OCI-LY1 (cell line): ENCODE measurements around the gene POLQ.
"Not testable (repeated sequence)": the region's sequence is repeated elsewhere in the genome, so short reads cannot be mapped to it uniquely, and the experiment has no call there.

ENCODE experiments used
- H2AFZ ChIP-seq: fragments of 200-600 bp; sonication (generic), shearing (Covaris generic); 2 replicates; pipeline ENCODE4 v1.6.0; 2014; ENCODE audit warnings: antibody characterized with exemption, mild to moderate bottlenecking, low read length
- H3F3A ChIP-seq: fragments of 200-600 bp; sonication (generic), shearing (Covaris generic); 2 replicates; pipeline ENCODE4 v1.6.0; 2014; ENCODE audit warnings: mild to moderate bottlenecking, antibody characterized with exemption, low read length, moderate library complexity; ENCODE audit not compliant: insufficient read depth
- H3K27ac ChIP-seq: fragments of 200-600 bp; sonication (generic); 2 replicates; pipeline ENCODE4 v1.5.1; 2014; ENCODE audit warnings: low read length, mixed run types, mild to moderate bottlenecking, low read depth; ENCODE audit not compliant: poor library complexity, severe bottlenecking
- H3K27me3 ChIP-seq: fragments of 200-600 bp; sonication (generic); 2 replicates; pipeline ENCODE4 v1.6.0; 2014; ENCODE audit warnings: antibody characterized with exemption, mild to moderate bottlenecking, low read length, moderate library complexity; ENCODE audit not compliant: insufficient read depth
- H3K36me3 ChIP-seq: fragments of 200-600 bp; sonication (generic); 2 replicates; pipeline ENCODE4 v1.6.1; 2014; ENCODE audit warnings: mild to moderate bottlenecking, antibody characterized with exemption, low read length, moderate library complexity, mixed read lengths; ENCODE audit not compliant: insufficient read depth
- H3K4me1 ChIP-seq: fragments of 200-600 bp; sonication (generic); 2 replicates; pipeline ENCODE4 v1.5.1; 2014; ENCODE audit warnings: mild to moderate bottlenecking, low read length, moderate library complexity; ENCODE audit not compliant: insufficient read depth, severe bottlenecking
- H3K4me2 ChIP-seq: fragments of 200-600 bp; sonication (generic), shearing (Covaris generic); 2 replicates; pipeline ENCODE4 v1.6.1; 2014; ENCODE audit warnings: low read length
- H3K4me3 ChIP-seq: fragments of 200-600 bp; sonication (generic); 2 replicates; pipeline ENCODE4 v1.5.1; 2014; ENCODE audit warnings: low read length, low read depth, mild to moderate bottlenecking, mixed read lengths; ENCODE audit not compliant: poor library complexity, severe bottlenecking
- H3K79me2 ChIP-seq: fragments of 200-600 bp; shearing (Covaris generic); 2 replicates; pipeline ENCODE4 v1.6.1; 2016; ENCODE audit warnings: mixed run types, low read length, mixed read lengths; ENCODE audit not compliant: insufficient read depth
- H3K9ac ChIP-seq: fragments of 200-600 bp; sonication (generic), shearing (Covaris generic); 2 replicates; pipeline ENCODE4 v1.6.1; 2014; ENCODE audit warnings: mild to moderate bottlenecking, low read length, mixed read lengths
- H3K9me2 ChIP-seq: fragments of 200-600 bp; sonication (generic), shearing (Covaris generic); 2 replicates; pipeline ENCODE4 v1.6.1; 2014; ENCODE audit warnings: low read depth, mild to moderate bottlenecking, low read length, mixed read lengths
- H3K9me3 ChIP-seq: fragments of 200-600 bp; shearing (Covaris generic); 2 replicates; pipeline ENCODE4 v1.6.1; 2014; ENCODE audit warnings: low read length, mixed read lengths
- H4K20me1 ChIP-seq: fragments of 200-600 bp; sonication (generic), shearing (Covaris generic); 2 replicates; pipeline ENCODE4 v1.6.0; 2016; ENCODE audit warnings: mild to moderate bottlenecking, low read length; ENCODE audit not compliant: insufficient read depth
- CTCF ChIP-seq: fragments of 200-600 bp; sonication (generic), shearing (Covaris generic); IDR thresholded peaks from 2 replicates; pipeline ENCODE4 v1.5.1; 2017; ENCODE audit warnings: mild to moderate bottlenecking, antibody characterized with exemption, low read length, moderate library complexity, mixed read lengths
- EZH2 ChIP-seq: fragments of 200-600 bp; sonication (generic), shearing (Covaris generic); IDR thresholded peaks from 2 replicates; pipeline ENCODE4 v1.8.0; 2017; ENCODE audit warnings: borderline replicate concordance, mixed run types, mild to moderate bottlenecking, antibody characterized with exemption, low read length, moderate library complexity, mixed read lengths

POLQ gene

DNA sequence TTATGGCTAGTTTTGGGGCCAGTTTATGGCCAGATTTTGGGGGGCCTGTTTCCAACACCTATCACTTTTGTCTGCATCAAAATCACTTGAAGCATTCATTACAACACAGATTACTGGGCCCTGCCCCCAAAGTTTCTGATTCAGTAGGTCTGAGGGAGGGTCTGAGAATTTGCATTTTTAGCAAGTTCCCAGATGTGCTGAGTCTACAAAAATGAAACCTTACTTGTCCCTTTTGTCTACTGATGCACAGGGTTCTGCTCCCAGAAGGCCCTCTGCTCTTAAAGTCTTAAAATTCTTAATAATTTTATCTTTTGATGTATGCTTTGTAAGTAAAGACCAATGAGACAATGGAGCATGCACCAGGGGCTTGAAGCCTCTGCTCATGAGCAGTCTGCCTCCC lies 146.0 kb downstream of the POLQ start:
- Histone ChIP-seq H3K9me2 (no peaks in the 10 kb centered on the region), H3K9me3 (no peaks in the 10 kb centered on the region), H3K79me2 (no peaks in the 10 kb centered on the region), H4K20me1 (no peaks in the 10 kb centered on the region), H3K4me3 (no peak overlapping the region), H3K4me1 (no peaks in the 10 kb centered on the region), H3K27me3 (no peaks in the 10 kb centered on the region), H3K27ac (no peak overlapping the region), H2AFZ (no peak overlapping the region), H3K9ac (no peak overlapping the region), H3F3A (no peaks in the 10 kb centered on the region), H3K4me2 (no peak overlapping the region), H3K36me3 (no peaks in the 10 kb centered on the region)
- TF ChIP-seq EZH2 (no peak), CTCF (no peak)

- not testable (repeated sequence) for H3K79me2 ChIP-seq, H3K4me3 ChIP-seq, H3K27ac ChIP-seq, H2AFZ ChIP-seq, H3K9ac ChIP-seq, H3K9me2 ChIP-seq, H3K4me2 ChIP-seq, H3K9me3 ChIP-seq, H3K36me3 ChIP-seq, H3K4me1 ChIP-seq, H3K27me3 ChIP-seq, H3F3A ChIP-seq, H4K20me1 ChIP-seq
Measured at GRCh38 chr3:121398051-121398450, 147.7 kb downstream of the POLQ start.

GRCh38 chr3:121395967-121396366 lies 149.8 kb downstream of the POLQ start:
- H3K27ac ChIP-seq, H3K9me2 ChIP-seq, H3K4me1 ChIP-seq: not testable (repeated sequence)

GRCh38 chr3:121388308-121388707 lies 157.5 kb downstream of the POLQ start:
- not testable (repeated sequence) for H3K9ac ChIP-seq, H3K4me2 ChIP-seq, H3F3A ChIP-seq, H3K27ac ChIP-seq, H3K4me1 ChIP-seq, H2AFZ ChIP-seq, H3K36me3 ChIP-seq, H3K9me2 ChIP-seq, H3K79me2 ChIP-seq, H3K27me3 ChIP-seq, H3K4me3 ChIP-seq, H4K20me1 ChIP-seq, H3K9me3 ChIP-seq

More at GRCh38 chr3:121395967-121396366, 149.8 kb downstream of the POLQ start:
- not testable (repeated sequence) for H3K79me2 ChIP-seq, H3K9ac ChIP-seq, H4K20me1 ChIP-seq, H3K9me3 ChIP-seq, H3K27me3 ChIP-seq, H3K4me3 ChIP-seq, H3F3A ChIP-seq, H2AFZ ChIP-seq, H3K4me2 ChIP-seq, H3K36me3 ChIP-seq
